LNCAP (cell line): ENCODE measurements around the gene NR1D2.

ENCODE experiments used
- CTCF ChIP-seq: fragments of 450-650 bp; IDR thresholded peaks from 2 replicates; pipeline ENCODE4 v1.5.1; 2017; ENCODE audit warnings: mild to moderate bottlenecking

NR1D2 gene

GRCh38 chr3:23976555-23976954, 31.5 kb downstream of the NR1D2 start:
- no peak for TF ChIP-seq CTCF

GRCh38 chr3:23979569-23979968, 34.5 kb downstream of the NR1D2 start:
- TF ChIP-seq CTCF: no peak

GRCh38 chr3:23981136-23981535, 36.0 kb downstream of the NR1D2 start:
- no peak for TF ChIP-seq CTCF

GRCh38 chr3:23981955-23982354, 36.9 kb downstream of the NR1D2 start:
- no peak for TF ChIP-seq CTCF

GRCh38 chr3:23984934-23985333, 39.8 kb downstream of the NR1D2 start:
- no peak for TF ChIP-seq CTCF

- TF ChIP-seq CTCF: no peak
Measured at GRCh38 chr3:23985747-23986544, 40.9 kb downstream of the NR1D2 start.

GRCh38 chr3:23987356-23987755, 42.3 kb downstream of the NR1D2 start:
- no peak for TF ChIP-seq CTCF

GRCh38 chr3:23991306-23991682, 46.2 kb downstream of the NR1D2 start:
- no peak for TF ChIP-seq CTCF
